GM21367 (cell line): ENCODE data around the gene CPA5.
"Not testable (repeated sequence)": the region's sequence is repeated elsewhere in the genome, so short reads cannot be mapped to it uniquely, and the experiment has no call there.

Experiments used
- ATAC-seq: cut with Tn5 transposase; IDR thresholded peaks from one replicate; pipeline ENCODE4 v1.9.1; 2021; ENCODE audit not compliant: unreplicated experiment

Gene CPA5, protein sequence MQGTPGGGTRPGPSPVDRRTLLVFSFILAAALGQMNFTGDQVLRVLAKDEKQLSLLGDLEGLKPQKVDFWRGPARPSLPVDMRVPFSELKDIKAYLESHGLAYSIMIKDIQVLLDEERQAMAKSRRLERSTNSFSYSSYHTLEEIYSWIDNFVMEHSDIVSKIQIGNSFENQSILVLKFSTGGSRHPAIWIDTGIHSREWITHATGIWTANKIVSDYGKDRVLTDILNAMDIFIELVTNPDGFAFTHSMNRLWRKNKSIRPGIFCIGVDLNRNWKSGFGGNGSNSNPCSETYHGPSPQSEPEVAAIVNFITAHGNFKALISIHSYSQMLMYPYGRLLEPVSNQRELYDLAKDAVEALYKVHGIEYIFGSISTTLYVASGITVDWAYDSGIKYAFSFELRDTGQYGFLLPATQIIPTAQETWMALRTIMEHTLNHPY

DNA sequence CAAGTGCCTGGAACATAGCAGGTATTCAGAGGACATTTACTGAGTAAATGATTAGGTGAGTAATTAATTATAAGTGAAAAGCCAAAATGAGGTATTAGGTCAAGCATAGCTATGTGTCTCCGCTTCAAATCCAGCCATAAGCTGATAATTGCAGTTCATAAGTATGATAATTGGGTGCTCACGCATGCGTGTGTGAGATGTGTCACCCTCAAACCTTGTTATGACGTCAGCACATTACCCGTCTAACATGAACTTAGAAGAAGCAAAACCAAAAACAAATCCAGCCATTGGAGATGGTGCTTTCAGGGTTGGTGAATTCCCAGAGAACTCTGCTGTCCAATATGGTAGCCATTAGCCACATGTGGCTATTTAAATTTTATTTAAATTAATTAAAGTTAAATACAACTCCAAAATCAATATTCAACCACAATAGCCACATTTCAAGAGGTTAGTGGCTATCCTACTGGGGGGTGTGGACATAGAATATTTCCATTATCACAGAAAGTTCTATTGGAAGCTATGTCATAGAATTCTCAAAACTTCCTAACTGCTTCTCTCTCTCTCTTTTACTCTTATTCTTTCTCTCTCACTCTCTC is at the start of gene CPA5:
Gene CPA5, plus strand, starts transcription at position 546 of the 596 bp plus-strand sequence. CDS start 1,670 bp downstream, outside the sequence.
- no peak for ATAC-seq

DNA sequence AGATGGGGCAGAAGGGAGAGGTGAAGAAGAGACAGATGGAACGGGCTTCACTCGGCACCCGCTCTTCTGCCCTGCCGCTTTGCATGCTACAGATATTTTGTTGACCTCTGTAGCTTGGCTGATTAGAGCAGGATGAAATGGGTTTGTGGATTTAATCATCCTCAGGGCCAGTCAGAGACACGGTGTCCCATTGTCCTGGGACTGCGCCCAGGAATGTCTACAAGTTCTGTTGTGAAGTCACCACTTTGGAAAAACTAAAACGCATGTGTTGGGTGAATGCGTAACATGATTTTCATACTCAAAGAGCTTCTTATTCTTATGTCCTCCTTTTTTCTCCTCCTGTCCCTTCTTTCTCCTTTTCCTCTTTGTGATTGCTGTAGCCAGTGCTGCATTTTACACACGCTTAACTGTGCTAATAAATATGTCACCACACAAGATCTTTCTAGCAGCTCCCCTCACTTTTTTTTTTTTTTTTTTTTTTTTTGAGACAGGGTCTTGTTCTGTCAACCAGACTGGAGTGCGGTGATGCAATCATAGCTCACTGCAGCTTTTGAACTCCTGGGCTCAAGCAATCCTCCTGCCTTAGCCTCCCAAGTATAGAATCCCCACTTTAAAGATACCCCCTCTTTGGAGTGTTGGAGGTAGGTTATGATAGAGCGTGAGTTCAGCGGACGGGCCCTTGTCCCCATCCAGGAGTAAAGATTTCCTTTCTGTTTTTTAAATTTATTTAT is 48.2 kb upstream of the CPA5 start:
- ATAC-seq, result no peak

DNA sequence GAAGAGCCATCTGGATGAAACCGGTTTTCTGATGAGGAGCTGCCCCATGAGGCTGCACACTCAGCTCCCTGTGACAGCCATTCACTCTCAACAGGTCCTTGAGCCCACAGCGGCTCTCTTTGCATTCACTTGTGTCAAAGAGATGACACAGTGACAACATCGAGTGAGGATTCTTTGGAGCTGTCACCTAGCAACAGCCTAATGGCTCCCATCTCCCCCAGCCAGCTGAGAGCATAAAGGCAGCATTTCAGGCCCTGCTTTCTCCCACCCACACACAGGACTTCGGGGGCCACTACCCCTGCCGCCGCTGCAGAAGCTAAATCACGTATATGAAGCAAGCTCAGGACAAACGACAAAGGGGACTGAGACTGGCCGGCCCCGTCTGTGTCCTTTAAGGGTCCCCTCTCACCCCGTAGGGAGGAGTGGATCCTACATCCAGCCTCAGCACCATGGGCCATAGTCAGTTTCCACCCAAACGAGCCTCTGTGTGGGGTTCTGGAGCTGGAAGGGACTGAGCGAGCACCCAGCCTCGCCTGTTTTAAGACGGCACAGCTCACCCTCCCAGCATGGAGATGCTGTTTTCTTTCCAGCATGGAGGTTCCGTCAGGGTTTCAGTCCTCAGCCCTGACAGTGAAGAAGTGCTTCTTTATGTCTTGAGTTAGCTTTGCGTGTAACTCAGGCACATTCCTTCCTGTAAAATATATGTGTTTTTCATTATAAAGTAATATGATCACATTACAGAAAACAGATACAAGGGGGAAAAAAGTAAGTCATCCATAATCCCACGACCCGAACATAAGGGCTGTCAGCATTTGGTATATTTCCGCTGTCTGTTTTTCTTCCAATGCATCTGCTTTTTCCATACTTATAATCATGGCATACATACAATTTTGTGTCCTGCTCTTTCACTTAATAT is 46.7 kb upstream of the CPA5 start:
- ATAC-seq, result no peak

DNA sequence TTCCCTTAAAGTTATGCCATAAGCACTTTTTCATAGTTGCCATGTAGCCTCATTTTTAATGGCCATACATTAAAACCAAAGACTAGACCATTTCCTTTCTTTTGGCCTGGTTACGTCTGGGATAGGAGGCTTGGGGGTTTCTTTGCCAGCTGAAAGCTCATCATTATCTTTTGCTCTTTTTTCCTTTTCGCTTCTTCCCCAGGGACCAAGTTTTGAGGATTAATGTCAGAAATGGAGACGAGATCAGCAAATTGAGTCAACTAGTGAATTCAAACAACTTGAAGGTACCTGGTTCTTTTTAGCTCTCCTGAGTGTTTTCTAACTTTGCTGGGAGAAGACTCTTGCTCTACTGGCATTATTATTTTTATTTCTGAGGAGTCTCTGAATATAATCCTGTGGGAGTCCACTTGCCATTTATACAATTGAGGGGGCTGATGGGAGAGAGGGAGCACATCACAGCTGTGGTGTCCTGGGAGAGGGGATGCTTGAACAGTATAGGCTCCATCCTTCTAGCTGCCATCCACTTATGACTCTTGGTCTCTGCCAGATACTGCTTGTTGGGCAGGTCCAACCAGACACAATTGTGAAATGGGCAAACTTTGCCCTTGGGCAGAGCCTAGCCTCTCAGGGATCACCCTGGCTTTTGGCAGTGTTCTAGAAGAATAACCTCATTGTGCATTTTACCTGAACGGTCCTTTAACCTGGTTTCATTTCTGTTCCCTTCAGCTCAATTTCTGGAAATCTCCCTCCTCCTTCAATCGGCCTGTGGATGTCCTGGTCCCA is 45.9 kb upstream of the CPA5 start:
- no peak for ATAC-seq

DNA sequence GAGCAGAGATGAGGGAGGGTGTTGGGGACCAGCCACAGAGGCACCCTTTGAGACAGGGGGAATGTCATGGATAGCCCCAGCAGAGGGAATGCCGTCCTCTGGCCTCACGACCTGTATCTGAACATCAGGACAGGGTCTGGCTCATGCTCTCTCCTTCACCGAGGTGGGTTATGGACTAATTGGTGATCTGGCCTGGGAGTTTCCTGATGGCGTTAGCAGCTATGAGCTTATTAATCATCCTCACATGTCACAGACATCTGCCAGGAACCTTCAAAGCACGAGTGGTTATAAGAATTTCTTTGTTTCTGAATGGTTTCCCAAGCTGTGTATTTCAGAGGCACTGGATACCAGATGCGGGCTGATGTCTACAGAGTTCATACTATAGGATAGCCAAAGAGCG is 44.8 kb upstream of the CPA5 start:
- ATAC-seq, result no peak

DNA sequence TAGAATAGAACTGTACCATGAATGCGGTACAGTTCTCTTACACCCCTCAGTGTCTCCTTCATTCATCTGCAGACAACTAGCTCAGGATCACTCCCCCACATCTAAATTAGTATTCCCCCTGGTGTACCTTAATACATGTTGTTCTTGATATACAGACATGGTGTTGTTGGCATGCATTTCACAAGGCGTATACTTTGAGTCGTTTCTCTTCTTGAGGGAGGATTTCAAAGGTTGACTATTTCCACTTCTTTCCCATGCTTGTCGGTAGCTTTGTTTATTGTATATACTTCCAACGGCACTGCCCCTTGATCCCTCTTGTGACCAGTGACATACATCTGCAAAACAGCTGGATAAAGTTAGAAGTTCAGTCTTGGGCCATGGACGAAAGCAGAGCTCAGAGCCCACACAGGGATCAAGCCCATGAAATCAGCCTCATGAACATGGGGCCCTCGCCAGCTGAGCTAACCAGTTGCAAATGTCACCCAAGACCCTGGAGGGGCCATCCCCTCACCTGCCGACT is 43.1 kb upstream of the CPA5 start:
- ATAC-seq, result no peak

DNA sequence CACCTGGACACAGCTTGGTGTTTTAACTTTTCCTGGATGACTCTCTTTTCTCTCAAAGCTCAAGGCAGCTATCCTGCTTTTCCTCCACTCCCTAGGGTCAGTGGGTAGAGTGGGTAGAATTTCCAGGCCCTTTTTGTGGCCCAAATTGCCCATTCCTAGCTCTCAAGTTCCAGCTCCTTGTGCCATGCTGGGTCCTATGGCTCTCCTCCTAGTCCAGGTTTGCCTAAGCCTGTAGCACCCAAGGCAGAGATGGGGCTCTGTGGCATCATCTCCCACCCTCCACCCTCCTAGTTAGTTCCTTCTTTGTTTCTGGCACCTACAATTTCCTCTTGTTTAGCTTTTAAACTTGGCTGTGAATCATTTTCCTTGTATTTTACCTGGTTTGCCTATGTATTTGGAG is 42.0 kb upstream of the CPA5 start:
- ATAC-seq, result no peak

- no peak for ATAC-seq
Measured at GRCh38 chr7:130303127-130303526, 41.5 kb upstream of the CPA5 start.

- no peak for ATAC-seq
Measured at GRCh38 chr7:130303551-130303950, 41.1 kb upstream of the CPA5 start.

DNA sequence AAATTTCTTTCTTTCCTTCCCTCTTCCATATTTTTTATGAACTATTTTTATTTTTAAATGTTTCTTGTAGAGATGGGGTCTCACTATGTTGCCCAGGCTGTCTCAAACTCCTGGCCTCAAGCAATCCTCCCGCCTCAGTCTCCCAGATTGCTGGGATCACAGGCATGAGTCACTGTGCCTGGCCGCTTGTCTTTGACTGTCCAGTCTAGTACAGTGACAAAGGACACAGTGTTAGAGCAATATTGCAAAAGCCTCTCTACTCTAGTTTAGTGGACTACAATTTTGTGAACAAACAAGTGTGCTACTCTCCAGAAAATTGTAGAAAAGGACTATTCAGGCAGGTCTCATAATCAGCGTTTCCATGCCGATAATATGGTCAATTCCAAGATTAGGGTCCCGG is 40.6 kb upstream of the CPA5 start:
- ATAC-seq, result no peak

DNA sequence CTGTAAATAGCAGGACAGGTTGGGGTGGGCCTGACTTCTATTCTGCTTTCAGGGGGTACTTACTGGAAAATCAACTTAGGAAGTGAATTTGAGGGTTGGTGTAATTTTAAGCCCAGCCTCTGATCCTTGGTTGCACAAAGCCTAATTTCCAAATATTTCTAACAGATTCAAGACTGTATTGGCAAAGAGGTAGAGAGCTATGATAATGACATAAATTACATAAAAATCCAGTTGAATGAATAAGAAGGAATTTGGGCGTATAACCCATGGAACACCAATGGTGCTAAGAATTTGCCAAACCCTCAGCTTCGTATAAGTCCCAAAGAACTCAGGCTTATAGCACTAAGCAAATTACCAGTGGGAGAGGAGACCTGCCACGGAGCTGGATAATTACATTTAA is 39.7 kb upstream of the CPA5 start:
- no peak for ATAC-seq

- no peak for ATAC-seq
Measured at GRCh38 chr7:130305433-130306042, 39.1 kb upstream of the CPA5 start.

DNA sequence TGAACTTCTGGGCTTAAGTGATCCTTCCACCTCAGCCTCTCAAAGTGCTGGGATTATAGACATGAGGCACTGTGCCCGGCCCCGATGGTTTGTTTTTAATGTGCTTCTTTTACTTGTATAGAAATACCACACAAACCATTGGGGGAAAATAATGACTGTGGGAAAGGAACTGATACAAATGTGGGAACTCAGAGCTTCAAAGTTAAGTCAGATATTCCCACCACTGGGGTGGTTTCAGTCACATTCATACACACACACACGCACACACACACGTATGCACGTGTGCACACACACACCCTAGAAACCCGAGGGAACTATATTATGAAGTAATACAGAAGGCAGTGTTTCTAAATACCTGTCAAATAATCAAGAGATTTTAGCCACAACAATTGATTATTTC is 34.6 kb upstream of the CPA5 start:
- ATAC-seq, result no peak

- ATAC-seq, result no peak
Measured at GRCh38 chr7:130314305-130314704, 30.3 kb upstream of the CPA5 start.

- ATAC-seq, result no peak
Measured at GRCh38 chr7:130319541-130319940, 25.1 kb upstream of the CPA5 start.

DNA sequence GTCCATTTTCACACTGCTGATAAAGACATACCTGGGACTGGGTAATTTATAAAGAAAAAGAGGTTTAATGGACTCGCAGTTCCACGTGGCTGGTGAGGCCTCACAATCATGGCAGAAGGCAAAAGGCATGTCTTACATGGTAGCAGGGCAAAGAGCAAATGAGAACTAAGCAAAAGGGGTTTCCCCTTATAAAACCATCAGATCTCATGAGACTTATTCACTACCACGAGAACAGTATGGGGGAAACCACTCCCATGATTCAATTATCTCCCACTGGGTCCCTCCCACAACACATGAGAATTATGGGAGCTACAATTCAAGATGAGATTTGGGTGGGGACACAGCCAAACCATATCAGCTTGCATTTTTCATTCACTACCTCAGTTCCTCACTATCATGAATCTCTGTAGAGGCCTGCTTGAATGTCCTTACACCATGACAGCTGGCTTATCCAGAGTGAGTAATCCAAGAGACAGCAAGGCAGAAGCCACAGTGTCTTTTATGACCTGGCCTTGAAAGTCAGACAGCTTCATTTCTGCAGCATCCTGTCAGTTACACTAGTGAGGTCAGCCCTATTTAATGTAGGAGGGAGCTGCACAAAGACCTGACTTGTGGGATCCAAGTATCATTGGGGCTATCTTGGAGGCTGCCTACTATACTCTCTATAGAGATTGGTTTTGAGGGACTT is 22.9 kb upstream of the CPA5 start:
- ATAC-seq, result not testable (repeated sequence)

DNA sequence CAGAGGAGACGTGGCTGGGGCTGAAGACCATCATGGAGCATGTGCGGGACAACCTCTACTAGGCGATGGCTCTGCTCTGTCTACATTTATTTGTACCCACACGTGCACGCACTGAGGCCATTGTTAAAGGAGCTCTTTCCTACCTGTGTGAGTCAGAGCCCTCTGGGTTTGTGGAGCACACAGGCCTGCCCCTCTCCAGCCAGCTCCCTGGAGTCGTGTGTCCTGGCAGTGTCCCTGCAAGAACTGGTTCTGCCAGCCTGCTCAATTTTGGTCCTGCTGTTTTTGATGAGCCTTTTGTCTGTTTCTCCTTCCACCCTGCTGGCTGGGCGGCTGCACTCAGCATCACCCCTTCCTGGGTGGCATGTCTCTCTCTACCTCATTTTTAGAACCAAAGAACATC is 22.0 kb upstream of the CPA5 start:
- ATAC-seq, result no peak

DNA sequence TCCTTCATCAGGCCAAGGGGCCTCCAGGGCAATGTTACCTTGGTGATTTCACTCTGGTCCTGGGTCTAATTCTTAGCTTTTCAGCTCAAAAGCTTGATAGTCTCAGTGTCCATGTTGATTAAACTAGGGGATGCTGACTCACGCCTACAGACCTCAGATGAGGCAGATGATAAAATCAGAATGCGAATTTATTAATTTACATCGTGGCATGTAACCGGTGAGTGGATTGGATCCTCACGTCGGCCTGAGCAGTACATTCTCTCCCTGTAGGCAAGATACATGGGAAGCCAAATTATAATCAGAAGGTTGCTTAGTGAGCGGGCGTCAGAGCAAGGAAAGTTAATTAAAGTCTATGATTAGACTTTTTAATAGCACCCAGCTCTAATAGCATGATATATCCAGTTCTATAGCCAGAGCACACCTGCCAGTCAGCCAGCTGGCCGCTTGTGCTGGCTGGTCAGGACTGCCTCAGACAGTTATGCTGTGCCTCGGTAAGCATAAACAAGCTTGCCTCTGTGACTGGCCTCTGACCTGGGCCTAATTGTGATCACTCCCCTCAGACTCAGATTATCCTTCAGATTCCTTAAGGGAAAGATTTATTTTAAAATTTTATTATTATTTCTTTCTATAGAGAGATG is 20.2 kb upstream of the CPA5 start:
- no peak for ATAC-seq
